Measurements from ENCODE around the gene STYXL2.

GRCh38 chr1:167094690-167095089 is 815 bp downstream of the STYXL2 start:
- TF ChIP-seq CTCF (IDR thresholded peaks at IDR 0.05): no peak
- no peak for TF ChIP-seq POLR2A (IDR thresholded peaks at IDR 0.05)

Measured in esophagus squamous epithelium (tissue), 4 donors.